HepG2 (cell line): ENCODE data around the gene ANKRD2.

Source experiments
- CHD4 ChIP-seq: fragments of 200-600 bp; sonication (generic); IDR thresholded peaks from 2 replicates; pipeline ENCODE4 v1.7.0; 2017; ENCODE audit warnings: mild to moderate bottlenecking, low read length, borderline replicate concordance
- FOSL1 ChIP-seq: sonication (generic); formaldehyde crosslinking; IDR thresholded peaks from 2 replicates; pipeline ENCODE4 v1.9.0; 2021; ENCODE audit warnings: missing genetic modification reagents, borderline replicate concordance
- FOXM1 ChIP-seq: sonication (generic); formaldehyde crosslinking; IDR thresholded peaks from 2 replicates; pipeline ENCODE4 v1.5.0; 2020; ENCODE audit warnings: missing genetic modification reagents
- SMAD1 ChIP-seq: sonication (generic); formaldehyde crosslinking; IDR thresholded peaks from 2 replicates; pipeline ENCODE4 v1.4.0; 2020; ENCODE audit warnings: missing genetic modification reagents, low read depth, mild to moderate bottlenecking, borderline replicate concordance
- SMC3 ChIP-seq: IDR thresholded peaks from 2 replicates; pipeline ENCODE4 v1.6.1; 2011; ENCODE audit warnings: low read length, improper control_type of control experiment
- TCF7 ChIP-seq: sonication (generic); IDR thresholded peaks from 2 replicates; pipeline ENCODE4 v1.6.1; 2016; ENCODE audit warnings: antibody characterized with exemption, low read depth
- ZBTB40 ChIP-seq, 2 experiments: fragments of 450-650 bp in 1 of 2; sonication (generic) in 1 of 2; formaldehyde crosslinking in 1 of 2; IDR thresholded peaks; 2 replicates each; pipeline versions ENCODE4 v1.6.1 to v1.8.0; 2016 to 2022; ENCODE audit warnings: antibody characterized with exemption in 1 of 2, mild to moderate bottlenecking in 1 of 2, missing genetic modification reagents in 1 of 2
- ZBTB8A ChIP-seq: sonication (generic); formaldehyde crosslinking; IDR thresholded peaks from 2 replicates; pipeline ENCODE4 v1.4.0; 2020; ENCODE audit warnings: mild to moderate bottlenecking, low read depth, missing genetic modification reagents, borderline replicate concordance
- ZFP62 ChIP-seq: sonication (generic); formaldehyde crosslinking; IDR thresholded peaks from 2 replicates; pipeline ENCODE4 v1.4.0; 2020; ENCODE audit warnings: missing genetic modification reagents
- ZFX ChIP-seq: sonication (generic); formaldehyde crosslinking; IDR thresholded peaks from 2 replicates; pipeline ENCODE4 v1.4.0; 2020; ENCODE audit warnings: mild to moderate bottlenecking, low read depth, missing genetic modification reagents, moderate library complexity
- ZNF768 ChIP-seq: sonication (generic); formaldehyde crosslinking; IDR thresholded peaks from 2 replicates; pipeline ENCODE4 v1.4.0; 2020; ENCODE audit warnings: missing genetic modification reagents
- TF ChIP-seq, protein P1 (sequence below): sonication (generic); formaldehyde crosslinking; IDR thresholded peaks from 2 replicates; pipeline ENCODE4 v1.4.0; 2020; ENCODE audit warnings: missing genetic modification reagents
- TF ChIP-seq, protein P2 (sequence below): sonication (generic); formaldehyde crosslinking; IDR thresholded peaks from 2 replicates; pipeline ENCODE4 v1.5.0; 2020; ENCODE audit warnings: mild to moderate bottlenecking, missing genetic modification reagents, moderate library complexity

- TF ChIP-seq, protein P1, sequence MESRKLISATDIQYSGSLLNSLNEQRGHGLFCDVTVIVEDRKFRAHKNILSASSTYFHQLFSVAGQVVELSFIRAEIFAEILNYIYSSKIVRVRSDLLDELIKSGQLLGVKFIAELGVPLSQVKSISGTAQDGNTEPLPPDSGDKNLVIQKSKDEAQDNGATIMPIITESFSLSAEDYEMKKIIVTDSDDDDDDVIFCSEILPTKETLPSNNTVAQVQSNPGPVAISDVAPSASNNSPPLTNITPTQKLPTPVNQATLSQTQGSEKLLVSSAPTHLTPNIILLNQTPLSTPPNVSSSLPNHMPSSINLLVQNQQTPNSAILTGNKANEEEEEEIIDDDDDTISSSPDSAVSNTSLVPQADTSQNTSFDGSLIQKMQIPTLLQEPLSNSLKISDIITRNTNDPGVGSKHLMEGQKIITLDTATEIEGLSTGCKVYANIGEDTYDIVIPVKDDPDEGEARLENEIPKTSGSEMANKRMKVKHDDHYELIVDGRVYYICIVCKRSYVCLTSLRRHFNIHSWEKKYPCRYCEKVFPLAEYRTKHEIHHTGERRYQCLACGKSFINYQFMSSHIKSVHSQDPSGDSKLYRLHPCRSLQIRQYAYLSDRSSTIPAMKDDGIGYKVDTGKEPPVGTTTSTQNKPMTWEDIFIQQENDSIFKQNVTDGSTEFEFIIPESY (CRISPR knock-in tag) = no peak
- TF ChIP-seq TCF7 (no peak), ZFX (CRISPR knock-in tag) (no peak), ZFP62 (CRISPR knock-in tag) (no peak), ZBTB40 (IDR thresholded peaks at IDR 0.05) (no peak), ZBTB40 (CRISPR knock-in tag; IDR thresholded peaks at IDR 0.05) (no peak), FOXM1 (no peak), FOSL1 (CRISPR knock-in tag) (no peak), SMAD1 (CRISPR knock-in tag) (no peak), CHD4 (no peak), ZNF768 (no peak), SMC3 (no peak), ZBTB8A (CRISPR knock-in tag) (no peak)
- TF ChIP-seq, protein P2, sequence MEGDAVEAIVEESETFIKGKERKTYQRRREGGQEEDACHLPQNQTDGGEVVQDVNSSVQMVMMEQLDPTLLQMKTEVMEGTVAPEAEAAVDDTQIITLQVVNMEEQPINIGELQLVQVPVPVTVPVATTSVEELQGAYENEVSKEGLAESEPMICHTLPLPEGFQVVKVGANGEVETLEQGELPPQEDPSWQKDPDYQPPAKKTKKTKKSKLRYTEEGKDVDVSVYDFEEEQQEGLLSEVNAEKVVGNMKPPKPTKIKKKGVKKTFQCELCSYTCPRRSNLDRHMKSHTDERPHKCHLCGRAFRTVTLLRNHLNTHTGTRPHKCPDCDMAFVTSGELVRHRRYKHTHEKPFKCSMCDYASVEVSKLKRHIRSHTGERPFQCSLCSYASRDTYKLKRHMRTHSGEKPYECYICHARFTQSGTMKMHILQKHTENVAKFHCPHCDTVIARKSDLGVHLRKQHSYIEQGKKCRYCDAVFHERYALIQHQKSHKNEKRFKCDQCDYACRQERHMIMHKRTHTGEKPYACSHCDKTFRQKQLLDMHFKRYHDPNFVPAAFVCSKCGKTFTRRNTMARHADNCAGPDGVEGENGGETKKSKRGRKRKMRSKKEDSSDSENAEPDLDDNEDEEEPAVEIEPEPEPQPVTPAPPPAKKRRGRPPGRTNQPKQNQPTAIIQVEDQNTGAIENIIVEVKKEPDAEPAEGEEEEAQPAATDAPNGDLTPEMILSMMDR = no peak
Measured at GRCh38 chr10:97549587-97550322, 22.8 kb upstream of the ANKRD2 start.
